ENCODE measurements around the gene MARCHF10. TPM values are rescaled to one million over a fixed set of nuclear protein-coding genes. Genes with fewer than 3 reads are reported as not detected.

Gene MARCHF10
- total RNA-seq, 1 experiment from 2014 or later = not detected

GRCh38 chr17:62760059-62760944 lies 47.8 kb downstream of the MARCHF10 start:
- Histone ChIP-seq H3K9me3 (ENCODE audit: low read depth, low read length, poor library complexity, severe bottlenecking) (no peaks in the 10 kb centered on the region), H3K27ac (ENCODE audit: low read depth, low read length, poor library complexity, severe bottlenecking) (no peak overlapping the region), H3K36me3 (ENCODE audit: insufficient read depth, low read length, poor library complexity, severe bottlenecking) (no peaks in the 10 kb centered on the region), H3K4me3 (ENCODE audit: low read depth, low read length, poor library complexity, severe bottlenecking) (no peak overlapping the region), H3K27me3 (replicated peaks; ENCODE audit: insufficient read depth, low read depth, low read length, poor library complexity) (peaks cover 12% of the 10 kb centered on the region), H3K4me1 (ENCODE audit: insufficient read depth, low read length, poor library complexity, severe bottlenecking) (no peaks in the 10 kb centered on the region)
- ChIA-PET POLR2A (ENCODE audit: low non-redundant PET) (interaction anchor here (0.5 kb wide), 1 partner anchor 8 kb away, joined by 4 read pairs; no protein-coding TSS in a partner anchor), CTCF (no interaction called here)
- TF ChIP-seq EZH2 (IDR thresholded peaks at IDR 0.05; ENCODE audit: borderline replicate concordance, low read depth, low read length, poor library complexity, severe bottlenecking) (no peak), CTCF (conservative IDR thresholded peaks at IDR 0.05; ENCODE audit: low read depth, low read length) (no peak)
- no peak for DNase-seq (ENCODE audit: low spot score)
- intact Hi-C loops (cut with micrococcal nuclease; ENCODE audit: unreplicated experiment) = no loop called here
- no TSS peak for BruUV-seq (replicated peaks)

GRCh38 chr17:62757500-62757951 lies 50.6 kb downstream of the MARCHF10 start:
- no peak overlapping the region for H3K27ac ChIP-seq (ENCODE audit: low read depth, low read length, poor library complexity, severe bottlenecking)
- intact Hi-C loops (cut with micrococcal nuclease; ENCODE audit: unreplicated experiment) = no loop called here
- H3K4me1 ChIP-seq (ENCODE audit: insufficient read depth, low read length, poor library complexity, severe bottlenecking) = no peaks in the 10 kb centered on the region
- H3K36me3 ChIP-seq (ENCODE audit: insufficient read depth, low read length, poor library complexity, severe bottlenecking) = no peaks in the 10 kb centered on the region
- DNase-seq (ENCODE audit: low spot score) = no peak
- peaks cover 12% of the 10 kb centered on the region for H3K27me3 ChIP-seq (replicated peaks; ENCODE audit: insufficient read depth, low read depth, low read length, poor library complexity)
- TF ChIP-seq EZH2 (IDR thresholded peaks at IDR 0.05; ENCODE audit: borderline replicate concordance, low read depth, low read length, poor library complexity, severe bottlenecking) (no peak), CTCF (conservative IDR thresholded peaks at IDR 0.05; ENCODE audit: low read depth, low read length) (no peak)
- H3K4me3 ChIP-seq (ENCODE audit: low read depth, low read length, poor library complexity, severe bottlenecking) = no peak overlapping the region
- no TSS peak for BruUV-seq (replicated peaks)
- ChIA-PET CTCF (no interaction called here), POLR2A (ENCODE audit: low non-redundant PET) (no interaction called here)
- H3K9me3 ChIP-seq (ENCODE audit: low read depth, low read length, poor library complexity, severe bottlenecking) = no peaks in the 10 kb centered on the region

- CTCF ChIA-PET = no interaction called here
- TF ChIP-seq CTCF (conservative IDR thresholded peaks at IDR 0.05; ENCODE audit: low read depth, low read length) = no peak
- TF ChIP-seq EZH2 (IDR thresholded peaks at IDR 0.05; ENCODE audit: borderline replicate concordance, low read depth, low read length, poor library complexity, severe bottlenecking) = no peak
- no peaks in the 10 kb centered on the region for H3K36me3 ChIP-seq (ENCODE audit: insufficient read depth, low read length, poor library complexity, severe bottlenecking)
- peaks cover 12% of the 10 kb centered on the region for H3K27me3 ChIP-seq (replicated peaks; ENCODE audit: insufficient read depth, low read depth, low read length, poor library complexity)
- no TSS peak for BruUV-seq (replicated peaks)
- no peak overlapping the region for H3K4me3 ChIP-seq (ENCODE audit: low read depth, low read length, poor library complexity, severe bottlenecking)
- POLR2A ChIA-PET (ENCODE audit: low non-redundant PET) = no interaction called here
- no peaks in the 10 kb centered on the region for H3K9me3 ChIP-seq (ENCODE audit: low read depth, low read length, poor library complexity, severe bottlenecking)
- intact Hi-C loops (cut with micrococcal nuclease; ENCODE audit: unreplicated experiment) = no loop called here
- no peak overlapping the region for H3K27ac ChIP-seq (ENCODE audit: low read depth, low read length, poor library complexity, severe bottlenecking)
- H3K4me1 ChIP-seq (ENCODE audit: insufficient read depth, low read length, poor library complexity, severe bottlenecking) = no peaks in the 10 kb centered on the region
- no peak for DNase-seq (ENCODE audit: low spot score)
Measured at GRCh38 chr17:62756198-62756597, 51.9 kb downstream of the MARCHF10 start.
